WERI-Rb-1 (cell line): ENCODE data around the gene CPLANE2.

Experiments
- DNase-seq: peaks from one replicate; pipeline ENCODE4 v3.0.0-alpha.2; 2020
- H3K27ac ChIP-seq: fragments of 250-450 bp; sonication (Bioruptor Pico); 2 replicates; pipeline ENCODE4 v1.5.1; 2020; ENCODE audit warnings: mild to moderate bottlenecking, moderate library complexity
- H3K27me3 ChIP-seq: fragments of 250-450 bp; sonication (Bioruptor Pico); 2 replicates; pipeline ENCODE4 v1.5.1; 2021; ENCODE audit warnings: mild to moderate bottlenecking, low read depth, moderate library complexity; ENCODE audit not compliant: insufficient read depth, severe bottlenecking
- H3K36me3 ChIP-seq: fragments of 250-450 bp; sonication (Bioruptor Pico); 2 replicates; pipeline ENCODE4 v1.5.1; 2020; ENCODE audit warnings: mild to moderate bottlenecking, moderate library complexity
- H3K4me3 ChIP-seq: 2 replicates; pipeline ENCODE4 v1.5.1; 2011; ENCODE audit warnings: low read depth, mild to moderate bottlenecking, control low read depth, low read length
- H3K9me3 ChIP-seq: fragments of 250-450 bp; sonication (Bioruptor Pico); 2 replicates; pipeline ENCODE4 v1.5.1; 2021; ENCODE audit warnings: mild to moderate bottlenecking, moderate library complexity; ENCODE audit not compliant: severe bottlenecking
- CTCF ChIP-seq: IDR thresholded peaks from 2 replicates; pipeline ENCODE4 v1.5.1; 2011; ENCODE audit warnings: low read depth, mild to moderate bottlenecking, control low read depth, inconsistent platforms, low read length

The CPLANE2 gene

GRCh38 chr1:16183179-16183578, 53.8 kb downstream of the CPLANE2 start:
- no peaks in the 10 kb centered on the region for H3K36me3 ChIP-seq
- no peak for TF ChIP-seq CTCF
- no peaks in the 10 kb centered on the region for H3K9me3 ChIP-seq
- no peak overlapping the region for H3K4me3 ChIP-seq
- no peak for DNase-seq
- H3K27me3 ChIP-seq = no peaks in the 10 kb centered on the region
- no peak overlapping the region for H3K27ac ChIP-seq

GRCh38 chr1:16181887-16182719, 54.9 kb downstream of the CPLANE2 start:
- TF ChIP-seq CTCF = no peak
- no peak for DNase-seq
- H3K27me3 ChIP-seq = no peaks in the 10 kb centered on the region
- H3K4me3 ChIP-seq = no peak overlapping the region
- no peaks in the 10 kb centered on the region for H3K36me3 ChIP-seq
- no peaks in the 10 kb centered on the region for H3K9me3 ChIP-seq
- no peak overlapping the region for H3K27ac ChIP-seq
